ENCODE data around the gene ULK2.
A peak's percentile ranks its signal among the peaks of the same experiment; 100 is the strongest.

Gene ULK2

GRCh38 chr17:19744922-19745757 lies 122.6 kb downstream of the ULK2 start:
- peak; percentile 82 to 84 for DNase-seq

DNA sequence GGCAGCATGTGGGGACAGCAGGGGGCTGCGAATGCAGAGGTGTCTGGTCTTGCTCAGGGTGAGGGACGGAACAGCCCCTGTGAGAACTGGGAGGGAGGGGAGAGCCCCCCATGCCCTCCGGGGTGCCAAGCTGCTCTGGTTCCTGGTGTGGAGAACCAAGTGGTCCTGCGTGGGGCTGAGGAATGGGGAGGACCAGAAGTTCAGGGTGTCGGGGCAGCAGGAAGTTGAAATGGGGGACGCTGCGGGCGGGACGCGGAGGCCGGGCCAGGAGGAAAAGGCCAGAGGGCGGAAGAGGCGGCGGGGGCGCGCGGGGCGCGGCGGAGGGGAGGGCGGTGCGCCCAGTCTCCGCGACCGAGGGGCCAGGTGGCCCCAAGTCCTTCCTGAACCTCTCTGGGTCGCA lies 123.2 kb downstream of the ULK2 start:
- DNase-seq: no peak

DNA sequence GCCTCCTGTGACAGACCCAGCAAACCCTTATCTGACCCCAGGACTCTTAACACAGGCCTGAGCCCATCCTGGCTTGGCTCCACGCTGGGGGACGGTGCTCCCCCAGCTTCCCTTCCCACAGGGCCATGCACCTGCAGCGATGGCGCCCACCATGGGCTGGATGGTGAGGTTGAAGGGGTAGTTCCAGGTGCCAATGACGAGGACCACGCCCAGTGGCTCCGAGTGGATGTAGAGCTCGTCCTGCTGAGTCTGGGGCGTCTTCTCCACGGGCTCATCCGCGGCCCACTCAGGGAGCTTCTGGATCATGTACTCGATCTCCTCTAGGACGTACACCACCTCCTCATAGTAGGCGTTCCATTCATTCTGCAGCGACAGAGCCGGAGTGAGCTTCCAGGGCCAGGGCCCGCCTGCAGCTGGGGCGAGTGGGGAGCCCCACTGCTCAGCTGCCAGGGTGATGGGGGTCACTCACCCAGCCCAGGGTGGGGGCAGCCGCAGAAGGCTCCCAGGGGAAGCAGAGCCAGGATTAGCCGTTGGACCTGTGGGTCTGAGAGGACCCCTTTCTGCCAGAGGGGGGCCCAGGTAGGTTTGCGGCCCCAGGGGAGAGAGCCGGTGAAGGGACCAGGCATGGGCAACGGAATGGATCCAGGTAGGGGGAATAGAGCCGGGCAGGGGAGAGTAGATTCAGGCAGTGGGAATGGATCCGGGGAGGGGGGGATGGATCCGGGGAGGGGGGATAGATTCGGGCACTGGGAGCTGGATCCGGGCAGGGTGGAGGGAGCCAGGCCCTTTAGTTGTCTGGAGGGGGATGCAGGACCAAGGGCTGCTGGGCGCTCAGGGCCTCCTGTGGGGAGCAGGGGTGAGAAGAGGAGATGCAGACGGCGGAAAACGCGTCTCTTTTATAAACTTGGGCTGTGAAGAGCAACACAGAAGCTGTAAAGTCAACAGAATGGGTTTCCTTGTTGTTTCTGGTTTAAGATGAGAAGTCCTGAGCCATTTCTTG lies 124.3 kb downstream of the ULK2 start:
- DNase-seq: no peak

DNA sequence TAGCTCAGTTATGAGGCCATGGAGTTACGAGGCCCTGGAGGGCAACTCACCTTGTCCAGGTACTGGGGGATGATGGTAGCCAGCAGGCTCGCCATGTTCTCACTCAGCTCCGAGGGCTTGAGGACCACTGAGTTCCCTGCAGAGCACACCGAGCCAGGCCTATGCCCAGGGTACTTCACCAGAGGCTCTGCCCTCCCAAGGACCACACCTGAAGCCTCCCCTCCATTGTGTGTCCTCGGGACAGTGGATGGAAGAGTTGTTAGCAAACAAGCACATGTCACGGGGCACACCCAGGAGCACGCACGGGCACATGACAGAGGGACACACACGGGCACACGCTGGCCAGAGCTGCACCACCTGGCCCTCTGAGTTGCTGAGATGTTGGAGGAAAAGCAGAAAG lies 125.2 kb downstream of the ULK2 start:
- DNase-seq: no peak

GRCh38 chr17:19741832-19742457 lies 125.8 kb downstream of the ULK2 start:
- no peak for DNase-seq

DNA sequence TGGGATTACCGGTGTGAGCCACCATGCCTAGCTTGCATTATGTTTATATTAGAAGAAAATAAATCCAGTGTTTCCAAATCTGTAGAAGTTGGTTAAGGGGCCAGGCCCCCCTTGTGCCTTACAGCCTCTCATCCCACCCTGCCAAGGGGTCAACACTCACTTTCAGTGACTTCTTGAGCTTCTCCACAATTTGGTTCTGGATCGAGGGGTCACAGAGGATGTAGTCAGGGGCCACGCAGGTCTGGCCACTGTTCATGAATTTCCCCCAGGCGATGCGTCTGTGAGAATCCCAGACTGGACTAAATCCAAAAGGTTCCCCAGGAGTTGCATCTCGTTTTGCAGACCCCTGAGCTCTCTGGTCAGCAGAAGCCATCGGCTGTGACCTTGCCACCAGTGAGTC lies 126.8 kb downstream of the ULK2 start:
- no peak for DNase-seq

GRCh38 chr17:19739241-19740201 lies 128.2 kb downstream of the ULK2 start:
- DNase-seq: no peak

DNA sequence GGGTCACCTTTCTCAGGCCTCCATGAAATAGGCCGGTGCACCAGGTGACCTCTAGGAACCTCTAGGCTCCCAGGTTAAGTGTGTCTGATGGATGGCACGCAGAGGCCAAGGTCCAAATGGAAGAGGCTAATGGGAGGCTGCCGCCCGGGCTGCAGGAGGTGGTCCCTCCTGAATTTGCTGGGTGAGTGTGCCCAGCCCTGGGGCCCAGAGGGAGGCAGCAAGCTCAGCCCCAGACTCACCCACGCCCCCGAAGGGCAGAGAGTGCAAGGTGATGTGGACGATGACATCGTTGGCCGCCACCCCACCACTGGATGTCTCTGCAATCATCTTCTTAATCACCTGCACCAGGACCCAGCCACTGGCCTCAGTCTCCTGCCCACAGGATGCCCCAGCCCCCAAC lies 129.0 kb downstream of the ULK2 start:
- DNase-seq: no peak

- no peak for DNase-seq
Observed at GRCh38 chr17:19738073-19738449, 129.7 kb downstream of the ULK2 start.

DNA sequence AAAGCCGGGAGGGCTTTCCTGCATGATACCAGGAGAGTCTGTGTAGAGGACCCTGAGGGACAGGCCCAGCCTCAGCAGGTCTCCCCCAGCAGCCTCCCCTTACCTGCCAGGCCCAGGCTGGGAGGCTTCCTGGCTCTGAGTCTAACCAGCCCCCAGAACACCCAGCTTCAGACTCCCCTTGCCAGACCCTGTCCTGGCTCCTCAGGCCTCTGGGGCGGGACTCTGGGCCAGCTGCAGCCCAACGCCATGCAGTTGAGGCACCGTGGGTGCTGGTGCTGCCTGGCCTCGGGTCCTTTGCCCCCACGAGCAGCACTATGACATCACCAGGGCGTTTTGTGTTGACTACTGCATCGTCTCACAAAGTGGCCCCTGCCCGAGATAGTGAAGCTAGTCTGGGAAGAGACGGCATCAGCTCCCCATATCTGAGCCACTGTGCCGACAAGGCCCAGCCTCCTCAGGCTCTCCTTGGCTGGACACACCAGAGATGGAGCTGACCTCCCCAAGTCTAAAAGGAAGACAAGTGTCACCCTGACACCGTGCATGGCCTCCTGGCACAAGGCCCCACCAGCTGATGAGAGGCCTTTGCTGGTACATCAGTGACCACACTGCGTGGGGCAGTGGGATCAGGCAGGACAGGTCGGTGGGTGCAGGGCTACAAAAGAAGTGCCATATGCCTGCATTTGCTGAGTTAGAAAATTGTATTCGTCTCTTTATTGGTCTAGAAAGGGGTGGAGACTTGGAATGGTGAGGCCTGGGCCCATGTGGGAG lies 130.2 kb downstream of the ULK2 start:
- DNase-seq: no peak

GRCh38 chr17:19736071-19736470 lies 131.7 kb downstream of the ULK2 start:
- DNase-seq: no peak

DNA sequence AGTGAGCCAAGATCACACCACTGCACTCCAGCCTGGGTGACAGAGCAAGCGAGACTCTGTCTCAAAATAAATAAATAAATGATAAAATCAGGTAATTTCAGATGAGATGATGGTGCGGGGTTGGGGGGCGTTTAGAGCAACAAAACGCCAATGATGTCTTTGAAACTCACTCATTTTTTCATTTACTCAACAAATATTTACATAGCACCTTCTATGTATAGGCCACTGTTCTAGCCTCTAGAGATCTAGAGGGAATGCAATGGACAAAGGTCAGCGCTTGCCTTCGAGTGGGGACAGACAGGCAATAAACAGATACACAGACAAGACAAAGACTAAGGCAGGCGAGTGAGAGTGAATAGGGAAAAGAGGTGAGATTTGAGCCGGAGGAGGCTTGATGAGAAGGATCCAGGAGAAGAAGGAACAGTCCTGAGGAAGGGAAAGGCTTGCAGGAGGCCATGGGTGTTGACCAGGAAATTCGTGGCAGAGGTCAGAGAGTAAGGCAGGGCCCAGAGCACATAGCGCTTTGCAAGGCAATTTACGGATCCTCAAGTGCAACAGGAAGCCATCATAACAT lies 133.7 kb downstream of the ULK2 start:
- DNase-seq: no peak

- DNase-seq: no peak
Observed at GRCh38 chr17:19731626-19732025, 136.1 kb downstream of the ULK2 start.

- DNase-seq: no peak
Observed at GRCh38 chr17:19730843-19731242, 136.9 kb downstream of the ULK2 start.

GRCh38 chr17:19729900-19730299 lies 137.8 kb downstream of the ULK2 start:
- DNase-seq: no peak

DNA sequence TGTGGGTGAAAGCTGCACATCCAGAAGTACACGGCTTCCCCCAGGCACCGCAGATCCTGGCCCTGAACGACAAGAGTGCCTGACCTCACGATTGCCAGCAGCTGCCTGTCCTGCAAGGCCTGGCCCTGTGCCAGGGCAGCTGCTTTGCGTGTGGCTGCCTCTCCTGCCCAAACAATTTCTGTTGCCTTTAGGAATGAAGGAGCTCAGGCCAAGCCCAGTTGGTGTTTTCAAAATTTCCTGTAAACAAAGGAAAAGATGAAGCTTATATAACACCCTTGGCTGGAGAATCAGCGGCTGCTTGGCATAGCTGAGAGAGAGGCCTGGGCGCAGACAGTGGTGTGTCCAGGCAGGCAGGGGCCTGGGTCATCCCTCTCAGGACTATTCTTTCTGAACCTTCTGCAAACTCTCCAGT lies 139.6 kb downstream of the ULK2 start:
- no peak for DNase-seq

GRCh38 chr17:19727501-19728078 lies 140.1 kb downstream of the ULK2 start:
- no peak for DNase-seq

DNA sequence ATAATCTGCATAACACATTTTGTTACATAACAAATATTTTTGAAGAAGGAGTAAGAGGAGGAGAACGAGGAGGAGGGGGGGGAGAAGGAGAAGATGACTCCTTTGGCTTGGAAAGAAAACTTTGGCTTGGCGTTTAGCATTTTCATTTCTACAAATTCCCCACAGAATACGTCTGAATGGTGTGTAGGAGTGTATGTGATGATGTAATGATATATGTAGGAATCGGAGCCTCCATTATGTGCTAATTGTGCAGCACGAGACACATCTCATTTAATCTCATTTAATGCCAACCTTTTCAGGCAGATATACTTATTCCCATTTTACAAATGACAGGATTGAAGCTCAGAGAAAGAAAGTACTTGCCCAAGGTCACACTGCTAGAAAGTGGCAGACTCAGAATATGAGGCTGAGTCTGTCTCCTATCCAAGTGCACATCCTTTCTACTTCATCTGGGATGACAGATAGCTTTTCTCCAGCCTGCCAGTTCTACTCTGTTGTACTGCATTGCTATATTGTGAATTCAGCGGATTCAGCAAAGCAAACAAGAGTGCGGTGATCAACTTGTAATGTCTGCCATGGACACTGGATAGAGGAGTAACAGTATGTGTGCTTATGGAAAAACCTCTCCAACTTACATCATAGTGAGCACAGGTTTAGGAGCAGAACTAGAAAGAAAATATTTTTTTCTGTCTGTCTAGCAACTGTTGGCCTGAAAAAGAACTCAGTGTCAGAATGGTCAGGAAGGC lies 140.9 kb downstream of the ULK2 start:
- DNase-seq: no peak

DNA sequence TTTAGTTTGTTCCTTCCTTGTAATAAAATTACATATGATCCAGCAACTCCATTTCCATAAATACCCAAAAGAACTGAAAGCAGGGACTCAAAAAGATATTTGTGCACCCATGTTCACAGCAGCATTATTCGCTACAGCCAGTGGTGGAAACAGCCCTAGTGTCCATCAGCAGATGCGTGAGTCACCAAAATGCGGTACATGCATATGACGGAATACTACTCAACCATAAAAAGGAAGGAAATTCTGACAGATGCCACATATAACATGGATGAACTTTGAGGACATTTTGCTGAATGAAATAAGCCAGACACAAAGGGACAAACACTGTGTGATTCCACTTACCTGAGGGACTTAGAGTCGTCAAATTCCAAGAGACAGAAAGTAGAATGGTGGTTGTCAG lies 142.2 kb downstream of the ULK2 start:
- peak in 1 of 2 donors; percentile 37 for DNase-seq
